H9 (cell line): ENCODE measurements around the gene OR2T35. TPM values are rescaled to one million over a fixed set of nuclear protein-coding genes. Genes with fewer than 3 reads are reported as not detected.

Source experiments
- DNase-seq: peaks from one replicate; pipeline ENCODE4 v3.0.0-alpha.2; 2017
- H2AFZ ChIP-seq: one replicate; pipeline ENCODE4 v1.6.1; 2013; ENCODE audit warnings: mild to moderate bottlenecking, low read length, control low read depth, moderate library complexity
- H2AK5ac ChIP-seq: 2 replicates; pipeline ENCODE4 v1.6.1; 2013; ENCODE audit warnings: low read length, control low read depth, mixed read lengths; ENCODE audit not compliant: insufficient read length
- H2BK120ac ChIP-seq: one replicate; pipeline ENCODE4 v1.6.1; 2013; ENCODE audit warnings: low read depth, mild to moderate bottlenecking, low read length, control low read depth, inconsistent platforms; ENCODE audit not compliant: poor library complexity, severe bottlenecking
- H2BK12ac ChIP-seq: 2 replicates; pipeline ENCODE4 v1.6.1; 2013; ENCODE audit warnings: low read length, control low read depth, mixed read lengths, low read depth; ENCODE audit not compliant: insufficient read length
- H2BK15ac ChIP-seq: 2 replicates; pipeline ENCODE4 v1.6.1; 2013; ENCODE audit warnings: low read depth, low read length, control low read depth
- H2BK20ac ChIP-seq: one replicate; pipeline ENCODE4 v1.6.1; 2013; ENCODE audit warnings: low read depth, mild to moderate bottlenecking, low read length, control low read depth, inconsistent platforms; ENCODE audit not compliant: poor library complexity, severe bottlenecking
- H2BK5ac ChIP-seq: 2 replicates; pipeline ENCODE4 v1.6.1; 2013; ENCODE audit warnings: low read length, control low read depth, mixed read lengths; ENCODE audit not compliant: insufficient read length
- H3K14ac ChIP-seq: 2 replicates; pipeline ENCODE4 v1.6.1; 2013; ENCODE audit warnings: low read length, control low read depth; ENCODE audit not compliant: insufficient read depth
- H3K18ac ChIP-seq: 2 replicates; pipeline ENCODE4 v1.6.1; 2013; ENCODE audit warnings: low read depth, mild to moderate bottlenecking, mixed read lengths, low read length, control low read depth; ENCODE audit not compliant: insufficient read length
- H3K23ac ChIP-seq: 2 replicates; pipeline ENCODE4 v1.6.1; 2013; ENCODE audit warnings: low read length, control low read depth, mixed read lengths, low read depth; ENCODE audit not compliant: insufficient read length
- H3K23me2 ChIP-seq: 2 replicates; pipeline ENCODE4 v1.6.1; 2013; ENCODE audit warnings: low read depth, mild to moderate bottlenecking, mixed read lengths, low read length, control low read depth; ENCODE audit not compliant: insufficient read length, poor library complexity, severe bottlenecking
- H3K27ac ChIP-seq: 2 replicates; pipeline ENCODE4 v1.5.1; 2013; ENCODE audit warnings: low read length, control low read depth, mixed read lengths, low read depth; ENCODE audit not compliant: insufficient read length
- H3K27me3 ChIP-seq: 2 replicates; pipeline ENCODE4 v1.6.1; 2013; ENCODE audit warnings: low read length, control low read depth, inconsistent platforms; ENCODE audit not compliant: insufficient read depth
- H3K4ac ChIP-seq: 2 replicates; pipeline ENCODE4 v1.6.1; 2013; ENCODE audit warnings: low read depth, mild to moderate bottlenecking, control low read depth, inconsistent platforms, low read length, moderate library complexity
- H3K4me1 ChIP-seq: 2 replicates; pipeline ENCODE4 v1.6.1; 2013; ENCODE audit warnings: low read length, control low read depth, inconsistent platforms; ENCODE audit not compliant: insufficient read depth
- H3K4me2 ChIP-seq: 2 replicates; pipeline ENCODE4 v1.6.1; 2013; ENCODE audit warnings: low read length, control low read depth, mixed read lengths; ENCODE audit not compliant: insufficient read length, insufficient read depth
- H3K56ac ChIP-seq: 2 replicates; pipeline ENCODE4 v1.6.1; 2013; ENCODE audit warnings: low read depth, mild to moderate bottlenecking, mixed read lengths, low read length, control low read depth; ENCODE audit not compliant: insufficient read length
- H3K79me1 ChIP-seq: 2 replicates; pipeline ENCODE4 v1.6.1; 2013; ENCODE audit warnings: low read depth, mild to moderate bottlenecking, moderate library complexity, low read length, control low read depth, inconsistent platforms; ENCODE audit not compliant: insufficient read depth, poor library complexity, severe bottlenecking
- H3K79me2 ChIP-seq: 2 replicates; pipeline ENCODE4 v1.6.1; 2013; ENCODE audit warnings: low read length, control low read depth, inconsistent platforms; ENCODE audit not compliant: insufficient read depth
- H3K9ac ChIP-seq: 2 replicates; pipeline ENCODE4 v1.6.1; 2013; ENCODE audit warnings: low read length, control low read depth, mixed read lengths; ENCODE audit not compliant: insufficient read length; ENCODE audit errors: extremely low read depth
- H3K9me3 ChIP-seq: one replicate; pipeline ENCODE4 v1.6.1; 2013; ENCODE audit warnings: low read depth, low read length, inconsistent platforms; ENCODE audit not compliant: control insufficient read depth
- H3T11ph ChIP-seq: one replicate; pipeline ENCODE4 v1.6.1; 2013; ENCODE audit warnings: mild to moderate bottlenecking, low read length, control low read depth, inconsistent platforms
- H4K20me1 ChIP-seq: one replicate; pipeline ENCODE4 v1.6.1; 2013; ENCODE audit not compliant: control insufficient read depth, insufficient read length, insufficient read depth
- H4K5ac ChIP-seq: 2 replicates; pipeline ENCODE4 v1.6.1; 2013; ENCODE audit warnings: low read depth, mild to moderate bottlenecking, mixed read lengths, low read length, control low read depth; ENCODE audit not compliant: insufficient read length
- H4K8ac ChIP-seq: replicated peaks from 2 replicates; pipeline ENCODE4 v1.6.1; 2013; ENCODE audit warnings: low read length, control low read depth, mixed read lengths, low read depth; ENCODE audit not compliant: insufficient read length
- H4K91ac ChIP-seq: 2 replicates; pipeline ENCODE4 v1.6.1; 2013; ENCODE audit warnings: low read depth, mild to moderate bottlenecking, moderate library complexity, mixed read lengths, low read length, control low read depth; ENCODE audit not compliant: insufficient read length
- H3K27ac Mint-ChIP-seq, 3 experiments: 2 replicates in 2 of 3; 3 replicates in 1 of 3; pipeline ENCODE4 v1.8.0; 2020 to 2021; ENCODE audit warnings: mixed read lengths in 3 of 3, mild to moderate bottlenecking in 1 of 3, moderate library complexity in 1 of 3
- H3K27me3 Mint-ChIP-seq: 2 replicates; pipeline ENCODE4 v1.8.0; 2021; ENCODE audit warnings: low read depth, mild to moderate bottlenecking, moderate library complexity, mixed read lengths
- H3K36me3 Mint-ChIP-seq, 3 experiments: 2 replicates in 2 of 3; 3 replicates in 1 of 3; pipeline ENCODE4 v1.8.0; 2020 to 2021; ENCODE audit warnings: low read depth in 3 of 3, mixed read lengths in 3 of 3; ENCODE audit not compliant: insufficient read depth in 1 of 3
- H3K4me1 Mint-ChIP-seq, 2 experiments: 2 replicates each; pipeline ENCODE4 v1.8.0; 2020; ENCODE audit warnings: mixed read lengths in 2 of 2
- H3K4me3 Mint-ChIP-seq, 2 experiments: 2 replicates in 1 of 2; 3 replicates in 1 of 2; pipeline ENCODE4 v1.8.0; 2020 to 2021; ENCODE audit warnings: mild to moderate bottlenecking in 2 of 2, mixed read lengths in 2 of 2, moderate library complexity in 1 of 2
- H3K9me3 Mint-ChIP-seq, 2 experiments: 2 replicates in 1 of 2; 3 replicates in 1 of 2; pipeline ENCODE4 v1.8.0; 2020; ENCODE audit warnings: mild to moderate bottlenecking in 2 of 2, mixed read lengths in 2 of 2, moderate library complexity in 1 of 2
- WGBS: extraction: QIAGEN DNeasy Blood & Tissue Kit; methylation state at CpG from one replicate; pipeline ENCODE4 v1.1.7; 2013; ENCODE audit warnings: missing lambda C conversion rate, low lambda C conversion rate, mixed read lengths; ENCODE audit not compliant: insufficient read length; ENCODE audit errors: extremely low coverage; 5-methylcytosine and 5-hydroxymethylcytosine counted together
- total RNA-seq: library from RNA; stranded (reverse); gene quantifications from 2 replicates; pipeline ENCODE4 v1.2.1, GENCODE V29; 2021
- TF ChIP-seq, protein P1 (sequence below): fragments of 200-600 bp; sonication (generic); conservative IDR thresholded peaks from 3 replicates; pipeline ENCODE4 v1.8.0; 2021; ENCODE audit warnings: antibody characterized with exemption, mild to moderate bottlenecking

Gene OR2T35
- total RNA-seq, 1 experiment from 2014 or later: not detected

DNA sequence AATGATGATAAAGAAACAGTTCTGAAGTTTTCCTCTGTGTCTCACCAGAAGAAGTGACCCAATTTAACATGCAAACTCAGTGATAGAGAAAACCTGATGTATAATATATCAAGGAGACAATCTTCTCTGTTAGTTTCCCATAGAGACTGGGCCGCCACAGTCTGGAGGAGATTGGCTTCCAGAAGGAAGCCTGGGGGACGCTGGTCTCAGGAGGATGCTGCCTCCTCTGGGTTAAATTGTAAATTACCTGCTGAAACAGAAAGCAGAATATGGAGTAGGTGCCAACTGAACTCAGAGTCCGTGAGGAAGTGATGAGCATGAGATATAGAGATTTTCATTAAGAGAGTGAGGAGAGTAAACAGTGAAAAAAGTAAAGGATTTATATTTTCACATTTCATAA lies 41.7 kb upstream of the OR2T35 start:
- no peak overlapping the region for H3K4ac ChIP-seq
- no peak overlapping the region for H3K9ac ChIP-seq
- Mint-ChIP-seq H3K27me3 (no peaks in the 10 kb centered on the region), H3K27ac (no peak overlapping the region), H3K4me1 (no peaks in the 10 kb centered on the region), H3K36me3 (peaks cover 3 to 20% (median 4%) of the 10 kb centered on the region in 3 experiments; a peak in 5 of 7 replicates), H3K4me3 (no peak overlapping the region), H3K9me3 (peaks cover 81 to 86% of the 10 kb centered on the region in 2 experiments)
- no peak overlapping the region for H3K4me2 ChIP-seq
- no peak overlapping the region for H3T11ph ChIP-seq
- no peak overlapping the region for H3K23ac ChIP-seq
- no peak overlapping the region for H3K56ac ChIP-seq
- no peak overlapping the region for H3K14ac ChIP-seq
- H3K79me2 ChIP-seq: no peaks in the 10 kb centered on the region
- H3K4me1 ChIP-seq: no peaks in the 10 kb centered on the region
- no peak overlapping the region for H2BK15ac ChIP-seq
- H3K18ac ChIP-seq: no peak overlapping the region
- H4K5ac ChIP-seq: no peak overlapping the region
- TF ChIP-seq, protein P1, sequence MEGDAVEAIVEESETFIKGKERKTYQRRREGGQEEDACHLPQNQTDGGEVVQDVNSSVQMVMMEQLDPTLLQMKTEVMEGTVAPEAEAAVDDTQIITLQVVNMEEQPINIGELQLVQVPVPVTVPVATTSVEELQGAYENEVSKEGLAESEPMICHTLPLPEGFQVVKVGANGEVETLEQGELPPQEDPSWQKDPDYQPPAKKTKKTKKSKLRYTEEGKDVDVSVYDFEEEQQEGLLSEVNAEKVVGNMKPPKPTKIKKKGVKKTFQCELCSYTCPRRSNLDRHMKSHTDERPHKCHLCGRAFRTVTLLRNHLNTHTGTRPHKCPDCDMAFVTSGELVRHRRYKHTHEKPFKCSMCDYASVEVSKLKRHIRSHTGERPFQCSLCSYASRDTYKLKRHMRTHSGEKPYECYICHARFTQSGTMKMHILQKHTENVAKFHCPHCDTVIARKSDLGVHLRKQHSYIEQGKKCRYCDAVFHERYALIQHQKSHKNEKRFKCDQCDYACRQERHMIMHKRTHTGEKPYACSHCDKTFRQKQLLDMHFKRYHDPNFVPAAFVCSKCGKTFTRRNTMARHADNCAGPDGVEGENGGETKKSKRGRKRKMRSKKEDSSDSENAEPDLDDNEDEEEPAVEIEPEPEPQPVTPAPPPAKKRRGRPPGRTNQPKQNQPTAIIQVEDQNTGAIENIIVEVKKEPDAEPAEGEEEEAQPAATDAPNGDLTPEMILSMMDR: no peak
- H4K91ac ChIP-seq: no peak overlapping the region
- H2BK5ac ChIP-seq: no peak overlapping the region
- H2BK20ac ChIP-seq: no peak overlapping the region
- peaks cover 69% of the 10 kb centered on the region for H3K9me3 ChIP-seq
- no CpG with 5 or more reads among the region's 3 CpGs for WGBS
- H2BK120ac ChIP-seq: no peak overlapping the region
- no peak overlapping the region for H2AFZ ChIP-seq
- H3K27me3 ChIP-seq: no peaks in the 10 kb centered on the region
- no peak overlapping the region for H2BK12ac ChIP-seq
- H3K27ac ChIP-seq: no peak overlapping the region
- H4K8ac ChIP-seq: no peak overlapping the region
- H3K79me1 ChIP-seq: no peaks in the 10 kb centered on the region
- H2AK5ac ChIP-seq: no peak overlapping the region
- no peaks in the 10 kb centered on the region for H3K23me2 ChIP-seq
- no peaks in the 10 kb centered on the region for H4K20me1 ChIP-seq
- no peak for DNase-seq
